Measurements from ENCODE around the gene IL18R1. TPM values are rescaled to one million over a fixed set of nuclear protein-coding genes. Genes with fewer than 3 reads are reported as not detected.

IL18R1 gene
- total RNA-seq, 4 donors from 2014 or later = 1.6 to 3.6 (median 2.6) TPM

DNA sequence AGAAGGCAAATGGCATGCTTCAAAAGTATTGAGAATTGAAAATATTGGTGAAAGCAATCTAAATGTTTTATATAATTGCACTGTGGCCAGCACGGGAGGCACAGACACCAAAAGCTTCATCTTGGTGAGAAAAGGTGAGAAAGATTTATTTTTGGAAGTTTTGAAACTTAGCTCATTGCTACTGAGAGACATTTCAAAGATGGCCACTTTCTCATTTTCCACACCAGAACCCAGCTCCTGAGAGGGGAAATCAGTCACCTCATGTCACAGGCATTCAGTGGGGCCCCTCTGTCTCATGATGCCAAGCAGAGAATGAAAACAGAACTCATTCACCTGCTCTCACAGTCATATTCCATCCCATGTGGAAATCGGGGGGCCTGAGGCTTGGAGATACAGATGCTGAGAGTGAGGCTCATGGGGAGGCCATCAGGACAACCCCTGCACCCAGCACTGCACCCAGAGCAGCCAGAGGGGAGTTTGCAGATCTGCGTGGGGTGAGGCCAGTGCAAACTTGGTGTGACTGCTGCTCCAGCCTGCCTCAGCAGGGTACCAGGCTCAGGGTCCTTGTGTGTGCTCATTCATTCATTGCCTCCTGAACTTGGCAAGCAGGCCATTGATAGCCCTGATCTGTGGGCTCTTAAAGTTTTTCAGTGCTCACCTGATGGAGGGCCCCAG is 31.4 kb downstream of the IL18R1 start:
- no peak overlapping the region for H3K4me3 ChIP-seq (ENCODE audit: low read depth, poor library complexity, severe bottlenecking)
- TF ChIP-seq POLR2A (IDR thresholded peaks at IDR 0.05) = no peak
- TF ChIP-seq, protein P1, sequence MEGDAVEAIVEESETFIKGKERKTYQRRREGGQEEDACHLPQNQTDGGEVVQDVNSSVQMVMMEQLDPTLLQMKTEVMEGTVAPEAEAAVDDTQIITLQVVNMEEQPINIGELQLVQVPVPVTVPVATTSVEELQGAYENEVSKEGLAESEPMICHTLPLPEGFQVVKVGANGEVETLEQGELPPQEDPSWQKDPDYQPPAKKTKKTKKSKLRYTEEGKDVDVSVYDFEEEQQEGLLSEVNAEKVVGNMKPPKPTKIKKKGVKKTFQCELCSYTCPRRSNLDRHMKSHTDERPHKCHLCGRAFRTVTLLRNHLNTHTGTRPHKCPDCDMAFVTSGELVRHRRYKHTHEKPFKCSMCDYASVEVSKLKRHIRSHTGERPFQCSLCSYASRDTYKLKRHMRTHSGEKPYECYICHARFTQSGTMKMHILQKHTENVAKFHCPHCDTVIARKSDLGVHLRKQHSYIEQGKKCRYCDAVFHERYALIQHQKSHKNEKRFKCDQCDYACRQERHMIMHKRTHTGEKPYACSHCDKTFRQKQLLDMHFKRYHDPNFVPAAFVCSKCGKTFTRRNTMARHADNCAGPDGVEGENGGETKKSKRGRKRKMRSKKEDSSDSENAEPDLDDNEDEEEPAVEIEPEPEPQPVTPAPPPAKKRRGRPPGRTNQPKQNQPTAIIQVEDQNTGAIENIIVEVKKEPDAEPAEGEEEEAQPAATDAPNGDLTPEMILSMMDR (IDR thresholded peaks at IDR 0.05) = no peak
- WGBS, 2 donors = 88 to 93% methylated on average over 2 to 3 of the region's 3 CpGs
- intact Hi-C loops (cut with DNase I; ENCODE audit: low total_unique reads) = no loop called here
- no peak for DNase-seq (ENCODE audit: low spot score in 2 of 2)

DNA sequence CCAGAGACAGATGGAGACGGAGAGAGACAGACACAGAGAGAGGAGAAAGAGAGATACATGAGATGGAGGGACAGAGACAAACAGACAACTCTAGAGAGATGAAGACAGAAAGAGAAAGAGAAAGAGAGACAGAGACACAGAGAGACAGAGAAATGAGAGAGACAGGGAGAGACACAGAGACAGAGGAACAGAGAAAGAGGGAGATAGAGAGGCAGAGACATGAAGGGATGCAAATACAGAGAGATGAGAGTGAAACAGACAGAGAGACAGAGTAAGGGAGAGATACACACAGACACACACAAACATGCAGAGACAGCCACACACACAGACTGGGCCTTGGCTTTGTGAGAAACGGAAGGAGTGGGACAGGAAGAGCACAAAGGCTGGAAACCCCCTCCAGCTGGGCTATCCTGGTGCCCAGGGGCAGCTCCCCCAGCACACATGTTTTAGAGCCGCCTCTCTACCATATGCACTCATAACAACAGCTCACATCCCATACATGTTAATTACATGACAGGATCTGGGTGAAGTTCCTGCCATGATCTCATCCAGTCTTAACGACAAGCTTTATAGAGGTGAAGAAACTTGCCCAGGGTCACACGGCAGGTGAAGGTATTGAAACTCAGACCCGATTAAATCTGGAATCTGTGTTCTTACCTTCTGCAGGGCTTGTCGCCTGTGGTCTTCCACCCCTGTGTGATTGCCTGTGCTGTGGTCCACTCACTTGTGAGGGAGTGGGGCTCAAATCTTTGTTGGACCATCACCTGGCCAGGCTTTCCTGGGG is 32.4 kb downstream of the IL18R1 start:
- 80 to 83% methylated on average over 7 of the region's 7 CpGs for WGBS, 2 donors
- no peak for DNase-seq (ENCODE audit: low spot score in 2 of 2)
- H3K4me3 ChIP-seq (ENCODE audit: low read depth, poor library complexity, severe bottlenecking) = no peak overlapping the region
- TF ChIP-seq, protein P1 (IDR thresholded peaks at IDR 0.05) = no peak
- no peak for TF ChIP-seq POLR2A (IDR thresholded peaks at IDR 0.05)
- intact Hi-C loops (cut with DNase I; ENCODE audit: low total_unique reads) = no loop called here

DNA sequence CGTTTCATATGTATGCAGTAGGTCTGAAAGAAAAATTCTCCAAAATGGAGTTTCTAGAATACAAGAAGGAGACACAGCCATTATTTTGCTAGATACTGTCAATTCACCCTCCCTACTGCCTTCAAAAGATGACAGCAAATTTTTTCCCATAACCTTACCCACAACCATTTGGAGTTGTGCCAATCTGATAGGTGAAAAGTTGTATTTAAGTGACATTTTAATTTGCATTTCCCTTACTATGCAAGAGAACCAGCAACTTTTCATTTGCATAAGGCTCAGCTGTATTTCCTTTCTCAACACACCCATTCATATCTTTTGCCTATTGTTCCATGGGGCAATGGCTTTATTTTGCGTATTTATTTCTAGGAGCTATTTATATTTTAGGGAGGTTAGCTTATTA is 36.0 kb downstream of the IL18R1 start:
- 72 to 77% methylated on average over 2 of the region's 2 CpGs for WGBS, 2 donors

DNA sequence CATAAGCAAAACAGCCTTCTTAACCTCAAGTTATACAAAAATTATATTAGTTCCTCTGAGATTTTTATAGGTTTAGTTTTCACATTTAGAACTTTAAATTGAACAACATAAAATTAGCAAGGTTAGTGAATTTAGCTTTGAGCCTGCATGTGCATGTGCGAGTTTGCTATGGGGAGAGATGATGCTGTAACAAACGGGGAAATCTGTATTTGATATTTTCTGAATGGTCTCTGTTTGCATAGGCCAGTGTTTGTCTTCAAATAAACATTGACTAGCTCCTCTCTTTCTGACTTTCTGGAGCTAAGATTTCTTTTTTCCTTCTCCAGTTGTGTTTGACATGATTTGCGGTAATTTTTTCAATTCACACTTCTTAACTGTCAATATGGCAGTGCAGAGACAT is 36.5 kb downstream of the IL18R1 start:
- no peak overlapping the region for H3K4me3 ChIP-seq (ENCODE audit: low read depth, poor library complexity, severe bottlenecking)
- 81 to 90% methylated on average over 3 of the region's 3 CpGs for WGBS, 2 donors
- intact Hi-C loops (cut with DNase I; ENCODE audit: low total_unique reads) = no loop called here
- TF ChIP-seq, protein P1 (IDR thresholded peaks at IDR 0.05) = no peak
- TF ChIP-seq POLR2A (IDR thresholded peaks at IDR 0.05) = no peak
- no peak for DNase-seq (ENCODE audit: low spot score in 2 of 2)

More for the DNA sequence above, 36.0 kb downstream of the IL18R1 start:
- no peak for TF ChIP-seq POLR2A (IDR thresholded peaks at IDR 0.05)
- TF ChIP-seq, protein P1 (IDR thresholded peaks at IDR 0.05) = no peak
- intact Hi-C loops (cut with DNase I; ENCODE audit: low total_unique reads) = no loop called here
- no peak overlapping the region for H3K4me3 ChIP-seq (ENCODE audit: low read depth, poor library complexity, severe bottlenecking)
- DNase-seq (ENCODE audit: low spot score in 2 of 2) = no peak

DNA sequence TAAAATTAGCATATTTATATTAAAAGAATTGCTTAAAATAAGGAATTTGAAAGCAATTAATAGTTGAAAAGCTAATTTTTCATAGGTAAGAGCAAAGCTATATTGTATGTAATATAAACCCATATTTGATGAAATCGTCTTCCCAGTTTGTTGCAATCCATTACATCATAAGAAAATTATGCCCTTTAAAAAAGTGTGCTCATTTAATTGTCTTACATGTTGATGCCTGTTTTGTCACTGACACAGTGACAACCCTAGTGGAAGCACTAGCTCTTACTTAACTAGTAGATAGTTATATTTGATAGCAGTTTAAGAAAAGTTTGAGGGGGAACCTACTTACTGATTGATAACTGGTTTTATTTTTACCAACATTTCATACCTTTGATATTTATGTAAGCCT is 37.3 kb downstream of the IL18R1 start:
- TF ChIP-seq POLR2A (IDR thresholded peaks at IDR 0.05) = no peak
- TF ChIP-seq, protein P1 (IDR thresholded peaks at IDR 0.05) = no peak
- no peak for DNase-seq (ENCODE audit: low spot score in 2 of 2)
- intact Hi-C loops (cut with DNase I; ENCODE audit: low total_unique reads) = no loop called here
- 17 to 53% methylated on average over 1 of the region's 1 CpG for WGBS, 2 donors
- no peak overlapping the region for H3K4me3 ChIP-seq (ENCODE audit: low read depth, poor library complexity, severe bottlenecking)
